ENCODE results near the gene CXCL13.

CXCL13 gene

DNA sequence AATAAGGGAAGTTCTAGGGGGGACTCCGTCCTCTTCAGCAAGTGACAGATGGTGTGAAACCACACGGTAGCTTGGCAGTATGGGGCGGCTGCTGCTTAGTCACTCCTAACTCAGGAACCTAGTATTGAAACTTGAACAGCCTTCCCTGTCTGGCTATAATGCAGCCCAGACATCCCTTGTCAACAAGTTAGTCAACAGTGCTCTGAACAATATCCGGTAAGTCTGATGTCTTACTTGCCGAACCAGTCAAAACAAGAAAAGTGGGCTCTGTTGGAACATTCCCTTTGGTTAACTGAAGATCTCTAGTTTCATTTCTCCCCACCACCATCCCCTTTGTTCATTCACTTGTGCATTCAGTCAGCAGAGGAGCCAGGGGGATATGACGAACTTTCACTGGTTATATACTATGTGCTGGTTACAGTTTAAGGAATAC lies 18.7 kb upstream of the CXCL13 start:
- H3K27ac Mint-ChIP-seq = no peak overlapping the region
- H3K4me1 Mint-ChIP-seq = no peaks in the 10 kb centered on the region
- peaks cover 5% of the 10 kb centered on the region for H3K27me3 Mint-ChIP-seq (ENCODE audit: low read depth, poor library complexity)
- no peak overlapping the region for H3K4me3 Mint-ChIP-seq
- DNase-seq = no peak
- no peaks in the 10 kb centered on the region for H3K9me3 Mint-ChIP-seq
- TF ChIP-seq, protein P1, sequence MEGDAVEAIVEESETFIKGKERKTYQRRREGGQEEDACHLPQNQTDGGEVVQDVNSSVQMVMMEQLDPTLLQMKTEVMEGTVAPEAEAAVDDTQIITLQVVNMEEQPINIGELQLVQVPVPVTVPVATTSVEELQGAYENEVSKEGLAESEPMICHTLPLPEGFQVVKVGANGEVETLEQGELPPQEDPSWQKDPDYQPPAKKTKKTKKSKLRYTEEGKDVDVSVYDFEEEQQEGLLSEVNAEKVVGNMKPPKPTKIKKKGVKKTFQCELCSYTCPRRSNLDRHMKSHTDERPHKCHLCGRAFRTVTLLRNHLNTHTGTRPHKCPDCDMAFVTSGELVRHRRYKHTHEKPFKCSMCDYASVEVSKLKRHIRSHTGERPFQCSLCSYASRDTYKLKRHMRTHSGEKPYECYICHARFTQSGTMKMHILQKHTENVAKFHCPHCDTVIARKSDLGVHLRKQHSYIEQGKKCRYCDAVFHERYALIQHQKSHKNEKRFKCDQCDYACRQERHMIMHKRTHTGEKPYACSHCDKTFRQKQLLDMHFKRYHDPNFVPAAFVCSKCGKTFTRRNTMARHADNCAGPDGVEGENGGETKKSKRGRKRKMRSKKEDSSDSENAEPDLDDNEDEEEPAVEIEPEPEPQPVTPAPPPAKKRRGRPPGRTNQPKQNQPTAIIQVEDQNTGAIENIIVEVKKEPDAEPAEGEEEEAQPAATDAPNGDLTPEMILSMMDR (IDR thresholded peaks at IDR 0.05) = no peak
- H3K36me3 Mint-ChIP-seq (ENCODE audit: low read depth) = no peaks in the 10 kb centered on the region

DNA sequence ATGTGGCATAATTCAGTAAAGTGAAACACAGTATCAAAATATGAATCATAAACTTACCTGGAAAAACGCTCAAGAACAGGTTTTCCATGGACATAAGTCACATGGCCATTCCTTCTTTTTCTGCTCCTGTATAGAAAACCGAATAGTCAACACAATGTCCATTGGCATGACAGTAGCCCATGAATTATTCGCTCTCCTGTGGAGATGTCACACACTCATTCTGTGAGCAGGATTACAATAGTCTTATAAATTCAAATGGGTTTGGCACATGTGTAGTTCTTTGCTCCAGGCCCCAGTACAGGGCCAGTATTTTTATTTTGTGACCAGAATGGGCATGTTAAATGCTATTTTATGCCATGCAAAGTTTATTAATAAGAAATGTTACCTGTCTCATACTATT lies 15.1 kb upstream of the CXCL13 start:
- Mint-ChIP-seq H3K36me3 (ENCODE audit: low read depth) (no peaks in the 10 kb centered on the region), H3K4me1 (no peaks in the 10 kb centered on the region), H3K27me3 (ENCODE audit: low read depth, poor library complexity) (peaks cover 4% of the 10 kb centered on the region), H3K4me3 (no peak overlapping the region), H3K27ac (no peak overlapping the region), H3K9me3 (no peaks in the 10 kb centered on the region)
- DNase-seq = no peak
- TF ChIP-seq, protein P1 (IDR thresholded peaks at IDR 0.05) = no peak

DNA sequence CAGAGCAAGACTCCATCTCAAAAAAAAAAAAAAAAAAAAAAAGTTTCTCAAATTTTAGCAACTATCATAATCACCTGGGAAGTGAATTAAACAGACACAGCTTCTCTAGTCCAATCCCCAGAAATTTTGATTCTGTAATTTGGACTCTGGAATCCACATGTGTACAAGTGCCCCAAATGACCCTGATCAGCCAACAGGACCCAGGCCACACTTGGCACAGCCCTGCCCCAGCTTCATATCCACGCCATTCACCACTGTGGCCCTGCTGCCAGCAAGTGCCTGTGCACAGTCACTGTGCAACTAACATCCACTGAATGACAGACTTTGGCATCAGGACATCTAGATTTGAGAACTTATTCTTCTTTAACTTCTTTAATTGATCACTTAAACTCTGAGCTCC lies 14.1 kb upstream of the CXCL13 start:
- TF ChIP-seq, protein P1 (IDR thresholded peaks at IDR 0.05) = no peak
- no peaks in the 10 kb centered on the region for H3K4me1 Mint-ChIP-seq
- H3K36me3 Mint-ChIP-seq (ENCODE audit: low read depth) = no peaks in the 10 kb centered on the region
- H3K4me3 Mint-ChIP-seq = no peak overlapping the region
- H3K27me3 Mint-ChIP-seq (ENCODE audit: low read depth, poor library complexity) = peaks cover 4% of the 10 kb centered on the region
- DNase-seq = no peak
- H3K9me3 Mint-ChIP-seq = no peaks in the 10 kb centered on the region
- no peak overlapping the region for H3K27ac Mint-ChIP-seq

DNA sequence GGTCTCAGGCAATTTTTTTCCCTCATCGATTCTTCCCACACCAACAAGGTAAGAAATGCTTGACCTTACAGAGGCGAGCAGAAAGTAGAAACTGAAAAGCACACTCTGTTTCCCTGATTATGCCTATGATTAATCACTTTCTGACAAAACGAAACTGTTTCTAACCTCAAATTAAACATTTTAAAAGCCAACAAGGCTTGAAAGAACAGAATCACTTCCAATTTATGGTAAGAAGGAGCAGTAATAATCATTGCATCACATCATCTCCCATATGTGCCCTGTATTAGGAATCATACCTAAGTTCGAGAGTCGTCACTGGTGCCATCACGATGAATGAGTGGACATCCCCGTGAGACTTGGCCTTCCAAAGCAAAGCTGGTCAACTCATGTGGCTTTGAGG lies 12.5 kb upstream of the CXCL13 start:
- Mint-ChIP-seq H3K27me3 (ENCODE audit: low read depth, poor library complexity) (peaks cover 4% of the 10 kb centered on the region), H3K4me3 (no peak overlapping the region), H3K9me3 (no peaks in the 10 kb centered on the region), H3K36me3 (ENCODE audit: low read depth) (no peaks in the 10 kb centered on the region), H3K4me1 (no peaks in the 10 kb centered on the region), H3K27ac (no peak overlapping the region)
- TF ChIP-seq, protein P1 (IDR thresholded peaks at IDR 0.05) = no peak
- DNase-seq = no peak

DNA sequence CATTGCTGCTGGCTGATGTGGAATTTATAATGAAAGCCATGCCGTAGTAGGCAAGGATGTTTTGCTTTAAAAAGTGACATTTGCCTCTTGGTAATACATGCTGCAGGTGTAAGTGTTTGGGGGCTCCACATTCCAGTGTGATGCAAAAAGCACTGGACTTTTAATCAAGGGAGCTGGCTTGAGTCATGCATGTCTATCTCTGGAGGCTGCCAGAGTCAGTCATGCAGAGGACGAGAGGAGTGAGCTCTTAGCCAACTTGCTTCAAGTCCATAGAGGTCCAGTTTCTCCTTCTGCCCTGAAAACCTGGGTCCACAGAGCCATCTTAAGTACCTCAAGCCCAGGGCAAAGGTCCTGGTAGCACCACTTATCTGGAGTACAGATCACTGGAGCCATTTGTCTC lies 11.6 kb upstream of the CXCL13 start:
- Mint-ChIP-seq H3K27ac (no peak overlapping the region), H3K9me3 (no peaks in the 10 kb centered on the region), H3K36me3 (ENCODE audit: low read depth) (no peaks in the 10 kb centered on the region), H3K4me1 (no peaks in the 10 kb centered on the region), H3K4me3 (no peak overlapping the region), H3K27me3 (ENCODE audit: low read depth, poor library complexity) (peaks cover 4% of the 10 kb centered on the region)
- TF ChIP-seq, protein P1 (IDR thresholded peaks at IDR 0.05) = no peak
- DNase-seq = no peak

DNA sequence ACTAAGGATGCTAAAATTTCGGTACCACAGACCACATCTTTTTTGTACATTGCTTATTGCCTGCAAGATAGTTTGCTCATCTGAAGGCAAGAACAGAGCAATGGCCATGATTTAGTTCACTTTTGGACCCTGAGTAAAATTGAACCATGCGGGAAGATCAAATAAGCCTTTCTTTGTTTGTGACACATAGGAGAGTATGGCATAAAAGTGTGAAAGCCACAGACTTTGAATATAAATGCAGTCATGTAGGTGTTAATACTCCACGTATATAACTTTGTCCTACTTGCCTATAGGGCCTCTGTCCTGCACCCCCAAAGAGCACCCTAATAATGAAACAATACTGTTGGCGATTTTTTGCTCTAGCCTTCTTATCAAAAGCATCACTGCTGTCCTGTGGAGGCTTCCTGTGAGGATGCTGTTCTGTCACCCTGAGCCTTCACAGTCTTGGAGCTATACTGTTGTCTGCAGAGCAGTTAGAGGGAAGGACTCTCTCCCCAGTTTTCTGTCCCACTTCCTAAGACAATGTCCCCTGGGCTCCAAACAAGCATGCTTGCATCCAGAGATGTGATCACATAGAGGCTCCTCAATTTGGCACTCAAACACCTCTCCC lies 10.2 kb upstream of the CXCL13 start:
- TF ChIP-seq, protein P1 (IDR thresholded peaks at IDR 0.05) = no peak
- H3K27ac Mint-ChIP-seq = no peak overlapping the region

More for the DNA sequence above, 10.2 kb upstream of the CXCL13 start:
- H3K4me1 Mint-ChIP-seq = no peaks in the 10 kb centered on the region
- H3K4me3 Mint-ChIP-seq = no peak overlapping the region
- H3K36me3 Mint-ChIP-seq (ENCODE audit: low read depth) = no peaks in the 10 kb centered on the region
- DNase-seq = no peak
- H3K9me3 Mint-ChIP-seq = no peaks in the 10 kb centered on the region
- H3K27me3 Mint-ChIP-seq (ENCODE audit: low read depth, poor library complexity) = peaks cover 4% of the 10 kb centered on the region

Measured in nephron progenitor cell (in vitro differentiated cells).